IMR-90 (cell line): ENCODE data around the gene PLXNA1. TPM values are rescaled to one million over a fixed set of nuclear protein-coding genes. Genes with fewer than 3 reads are reported as not detected.

Source experiments
- ATAC-seq: fragments of 200-7000 bp; cut with Tn5 transposase; 2 replicates; pipeline ENCODE4 v1.9.1; 2020; ENCODE audit warnings: low read depth, mild to moderate bottlenecking, moderate library complexity
- BruUV-seq: library from RNA; stranded (reverse); fragments of 400-500 nt; replicated peaks from 2 replicates; lab custom pipeline; 2021; lab: Mats Ljungman, UMichigan
- CTCF ChIA-PET: fragments of 300-600 bp; formaldehyde crosslinking; extraction: SDS; loops from one replicate; lab custom pipeline; 2021; ENCODE audit warnings: antibody characterized with exemption; lab: Yijun Ruan, JAX
- POLR2A ChIA-PET: fragments of 300-600 bp; sonication (Branson Sonifier 250); formaldehyde crosslinking; loops from one replicate; lab custom pipeline; 2022; ENCODE audit warnings: antibody characterized with exemption; ENCODE audit not compliant: unreplicated experiment; lab: Charles Lee
- DNase-seq: peaks from one replicate; pipeline ENCODE4 v3.0.0; 2013
- H2AFZ ChIP-seq: replicated peaks from 2 replicates; pipeline ENCODE3; 2013; ENCODE audit warnings: low read length, mild to moderate bottlenecking; ENCODE audit not compliant: poor library complexity
- H2AK5ac ChIP-seq: 2 replicates; pipeline ENCODE4 v1.6.1; 2013; ENCODE audit warnings: low read depth, low read length, inconsistent platforms
- H2AK9ac ChIP-seq: replicated peaks from 2 replicates; pipeline ENCODE3; 2013; ENCODE audit warnings: mild to moderate bottlenecking, low read depth, low read length, moderate library complexity; ENCODE audit not compliant: poor library complexity
- H2BK120ac ChIP-seq: 2 replicates; pipeline ENCODE4 v1.6.1; 2013; ENCODE audit warnings: low read depth, low read length, inconsistent platforms
- H2BK15ac ChIP-seq: 3 replicates; pipeline ENCODE4 v1.6.1; 2013; ENCODE audit warnings: low read depth, low read length, inconsistent platforms
- H2BK20ac ChIP-seq: 2 replicates; pipeline ENCODE4 v1.6.1; 2013; ENCODE audit warnings: low read depth, mild to moderate bottlenecking, inconsistent platforms, low read length, moderate library complexity
- H2BK5ac ChIP-seq: 2 replicates; pipeline ENCODE4 v1.6.1; 2013; ENCODE audit warnings: mild to moderate bottlenecking, low read depth, low read length, inconsistent platforms; ENCODE audit not compliant: poor library complexity, severe bottlenecking
- H3K14ac ChIP-seq: replicated peaks from 2 replicates; pipeline ENCODE4 v1.6.1; 2013; ENCODE audit warnings: low read depth, low read length, inconsistent platforms
- H3K18ac ChIP-seq: 2 replicates; pipeline ENCODE4 v1.6.1; 2013; ENCODE audit warnings: low read depth, low read length, control low read depth
- H3K23ac ChIP-seq: 2 replicates; pipeline ENCODE4 v1.6.1; 2013; ENCODE audit warnings: low read depth, low read length, inconsistent platforms
- H3K27ac ChIP-seq: 2 replicates; pipeline ENCODE4 v1.5.1; 2013; ENCODE audit warnings: mild to moderate bottlenecking, control low read depth, low read length; ENCODE audit not compliant: insufficient read depth
- H3K27me3 ChIP-seq: 2 replicates; pipeline ENCODE4 v1.6.1; 2013; ENCODE audit warnings: low read length; ENCODE audit not compliant: control insufficient read depth, insufficient read depth
- H3K36me3 ChIP-seq: 2 replicates; pipeline ENCODE4 v1.6.1; 2013; ENCODE audit warnings: low read length, mixed read lengths; ENCODE audit not compliant: control insufficient read depth, insufficient read depth
- H3K4ac ChIP-seq: 2 replicates; pipeline ENCODE4 v1.6.1; 2013; ENCODE audit warnings: low read depth, low read length, inconsistent platforms
- H3K4me1 ChIP-seq: 2 replicates; pipeline ENCODE4 v1.6.1; 2013; ENCODE audit warnings: low read length, mixed read lengths; ENCODE audit not compliant: control insufficient read depth, insufficient read depth
- H3K4me2 ChIP-seq: 2 replicates; pipeline ENCODE4 v1.6.1; 2013; ENCODE audit warnings: low read depth, mild to moderate bottlenecking, control low read depth, low read length, moderate library complexity
- H3K4me3 ChIP-seq: 2 replicates; pipeline ENCODE4 v1.5.1; 2013; ENCODE audit warnings: low read depth, mild to moderate bottlenecking, control low read depth, low read length, moderate library complexity; ENCODE audit not compliant: insufficient read depth
- H3K56ac ChIP-seq: 2 replicates; pipeline ENCODE4 v1.6.1; 2013; ENCODE audit warnings: low read length, inconsistent platforms; ENCODE audit not compliant: insufficient read depth; ENCODE audit errors: extremely low read depth
- H3K79me1 ChIP-seq, 2 experiments: 2 replicates each; pipeline ENCODE4 v1.6.1; 2013; ENCODE audit warnings: low read length in 2 of 2, inconsistent platforms in 1 of 2, low read depth in 1 of 2
- H3K9ac ChIP-seq: 2 replicates; pipeline ENCODE4 v1.6.1; 2013; ENCODE audit warnings: low read depth, low read length, control low read depth
- H3K9me1 ChIP-seq: 2 replicates; pipeline ENCODE4 v1.6.1; 2013; ENCODE audit warnings: low read length, inconsistent platforms; ENCODE audit not compliant: insufficient read depth
- H3K9me3 ChIP-seq: 2 replicates; pipeline ENCODE4 v1.6.1; 2013; ENCODE audit warnings: low read length; ENCODE audit not compliant: control insufficient read depth, insufficient read depth
- H4K20me1 ChIP-seq: 2 replicates; pipeline ENCODE4 v1.6.1; 2013; ENCODE audit warnings: low read length, inconsistent platforms; ENCODE audit not compliant: insufficient read depth
- H4K5ac ChIP-seq: 2 replicates; pipeline ENCODE4 v1.6.1; 2013; ENCODE audit warnings: mild to moderate bottlenecking, low read depth, low read length, control low read depth
- H4K8ac ChIP-seq, 2 experiments: 2 replicates each; pipeline ENCODE4 v1.6.1; 2013; ENCODE audit warnings: low read depth in 2 of 2, low read length in 2 of 2, control low read depth in 1 of 2, inconsistent platforms in 1 of 2
- H4K91ac ChIP-seq: 2 replicates; pipeline ENCODE4 v1.6.1; 2013; ENCODE audit warnings: low read depth, low read length, inconsistent platforms; ENCODE audit not compliant: insufficient read depth
- CEBPB ChIP-seq: IDR thresholded peaks from 2 replicates; pipeline ENCODE4 v1.6.1; 2012; ENCODE audit warnings: low read depth, low read length, improper control_type of control experiment
- ELK1 ChIP-seq: fragments of 150-350 bp; IDR thresholded peaks from 2 replicates; pipeline ENCODE4 v1.6.1; 2016; ENCODE audit warnings: low read depth, mild to moderate bottlenecking, low read length, moderate library complexity, borderline replicate concordance
- MXI1 ChIP-seq: IDR thresholded peaks from 2 replicates; pipeline ENCODE4 v1.6.1; 2012; ENCODE audit warnings: low read depth, mild to moderate bottlenecking, low read length, moderate library complexity, borderline replicate concordance
- NFE2L2 ChIP-seq: fragments of 150-350 bp; IDR thresholded peaks from 2 replicates; pipeline ENCODE4 v1.6.1; 2016; ENCODE audit warnings: low read depth, mild to moderate bottlenecking, low read length
- POLR2A ChIP-seq: IDR thresholded peaks from 2 replicates; pipeline ENCODE4 v1.6.1; 2012; ENCODE audit warnings: mild to moderate bottlenecking, low read depth, low read length
- RAD21 ChIP-seq: IDR thresholded peaks from 2 replicates; pipeline ENCODE4 v1.6.1; 2012; ENCODE audit warnings: low read length, improper control_type of control experiment
- USF2 ChIP-seq: fragments of 150-350 bp; IDR thresholded peaks from 2 replicates; pipeline ENCODE4 v1.6.1; 2017; ENCODE audit warnings: mild to moderate bottlenecking, antibody characterized with exemption, low read length, low read depth
- WGBS, 2 experiments: methylation state at CpG; one replicate each; pipeline versions ENCODE4 v1.1.5 to v1.1.7; 2013; ENCODE audit warnings: missing lambda C conversion rate in 2 of 2; ENCODE audit not compliant: insufficient read length in 1 of 2; ENCODE audit errors: extremely low coverage in 2 of 2; 5-methylcytosine and 5-hydroxymethylcytosine counted together
- dilution Hi-C: fragments of 300-500 bp; cut with HindIII; formaldehyde crosslinking; loops from one replicate; pipeline ENCODE4 v1.14.3; 2018; ENCODE audit warnings: low sequenced_read_pairs; ENCODE audit not compliant: unreplicated experiment
- in situ Hi-C: fragments of 300-500 bp; cut with MboI; formaldehyde crosslinking; loops from 3 replicates; pipeline ENCODE4 v1.14.3; 2019; ENCODE audit warnings: low sequenced_read_pairs, inconsistent platforms, mixed read lengths
- intact Hi-C: fragments of 100-400 bp; cut with micrococcal nuclease; formaldehyde crosslinking; loops from 2 replicates; pipeline ENCODE4 v1.10.0; 2022
- polyA plus RNA-seq, 3 experiments: library from polyadenylated mRNA; depleted of rRNA; stranded (reverse); fragments of >200 nt; gene quantifications; 2 replicates each; pipeline ENCODE4 v1.2.3, GENCODE V29; 2012; ENCODE audit warnings: low replicate concordance in 1 of 3
- total RNA-seq: library from RNA; depleted of rRNA; stranded (reverse); fragments of >200 nt; gene quantifications from 2 replicates; pipeline ENCODE4 v1.2.3, GENCODE V29; 2012

Gene PLXNA1
- total and polyA plus RNA-seq, 2 of the 4 experiments (the other 2 are of a cell fraction) = 13.6 to 49.4 TPM

GRCh38 chr3:127013758-127014535 is 31.0 kb downstream of the PLXNA1 start:
- Histone ChIP-seq H3K27me3 (no peaks in the 10 kb centered on the region), H3K4me3 (no peak overlapping the region), H3K79me1 (peaks cover 3 to 26% of the 10 kb centered on the region in 2 experiments; a peak in 2 of 4 replicates), H2BK120ac (no peak overlapping the region), H2AK5ac (no peak overlapping the region), H4K5ac (no peak overlapping the region), H3K23ac (no peak overlapping the region), H3K9me3 (no peaks in the 10 kb centered on the region), H3K36me3 (peaks cover 61% of the 10 kb centered on the region), H2AK9ac (no peak overlapping the region), H4K91ac (no peak overlapping the region), H4K8ac (no peak overlapping the region), H3K9me1 (no peaks in the 10 kb centered on the region; the same call in 1 of the 2 replicates), H2BK15ac (no peak overlapping the region), H3K56ac (no peak overlapping the region), H3K9ac (no peak overlapping the region), H4K20me1 (0 out of 2 replicates have a peak, but pooled peaks cover under 1% of the 10 kb centered on the region), H2BK20ac (no peak overlapping the region), H3K27ac (no peak overlapping the region), H2BK5ac (no peak overlapping the region), H3K4ac (no peak overlapping the region), H3K4me2 (no peak overlapping the region), H3K18ac (no peak overlapping the region), H3K14ac (no peak overlapping the region), H2AFZ (no peak overlapping the region), H3K4me1 (peaks cover 12% of the 10 kb centered on the region)
- TF ChIP-seq CEBPB (no peak), RAD21 (no peak), MXI1 (no peak), USF2 (no peak), ELK1 (no peak), POLR2A (no peak), NFE2L2 (no peak)
- intact Hi-C loops = no loop called here
- ChIA-PET CTCF (no interaction called here), POLR2A (no interaction called here)
- WGBS, 2 experiments = 97% methylated on average over 8 of the region's 50 CpGs; no CpG with 5 or more reads in 1 of the 2 experiments
- in situ Hi-C loops = no loop called here
- DNase-seq = no peak
- dilution Hi-C loops = no loop called here
- BruUV-seq = no TSS peak
- no peak for ATAC-seq
